Measurements from ENCODE around the gene PSMB1. TPM values are rescaled to one million over a fixed set of nuclear protein-coding genes. Genes with fewer than 3 reads are reported as not detected.

PSMB1 gene
- total and polyA plus RNA-seq, 9 of the 15 experiments (the other 6 are each of a cell fraction or from before 2014, with no cell fraction given): 447 to 2,953 (median 884) TPM

DNA sequence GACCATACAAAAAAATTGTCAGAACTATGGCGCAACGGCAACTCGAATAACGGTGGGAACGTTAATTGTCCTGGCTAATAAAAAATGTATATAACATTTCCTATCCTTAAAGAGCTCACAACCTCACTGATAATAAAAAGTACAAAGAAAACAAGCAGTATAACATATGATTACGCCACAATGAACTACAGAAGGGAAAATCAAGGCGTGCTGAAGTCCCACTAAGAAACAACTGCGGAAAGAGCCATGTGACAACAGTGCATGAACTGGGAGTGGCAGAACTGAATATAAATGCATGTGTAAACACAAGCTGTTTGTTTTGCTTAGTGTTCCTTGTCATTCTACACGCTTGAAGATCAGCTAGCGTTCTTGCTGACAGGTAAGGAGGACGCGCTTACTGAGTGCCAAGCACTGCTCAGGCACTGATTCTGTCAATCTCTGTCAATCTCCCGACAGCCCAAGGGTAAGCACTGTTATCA lies 466 bp upstream of the PSMB1 start (continued):
- TF ChIP-seq ZC3H4 (CRISPR knock-in tag; IDR thresholded peaks at IDR 0.05; ENCODE audit: borderline replicate concordance) (0 out of 2 replicates have a peak, but pooled peaks have one; percentile 30), CBFB (CRISPR knock-in tag; IDR thresholded peaks at IDR 0.05) (no peak; the same call in 1 of the 2 replicates), NR0B1 (IDR thresholded peaks at IDR 0.05; ENCODE audit: partially characterized antibody) (no peak), CTCFL (IDR thresholded peaks at IDR 0.05; ENCODE audit: borderline replicate concordance, insufficient read depth, low read depth, low read length, poor library complexity, severe bottlenecking) (no peak), GTF3C2 (IDR thresholded peaks at IDR 0.05; ENCODE audit: borderline replicate concordance, extremely low read depth, insufficient read length) (no peak), FOXA3 (CRISPR knock-in tag; conservative IDR thresholded peaks at IDR 0.05 in 1 of 2, IDR thresholded peaks at IDR 0.05 in 1 of 2) (0 out of 4 replicates have a peak, but pooled peaks of 1 of the 2 experiments have one; percentile 40), ZBTB7A (IDR thresholded peaks at IDR 0.05; ENCODE audit: borderline replicate concordance, control insufficient read depth, low read depth, low read length) (no peak), TSC22D4 (tag; IDR thresholded peaks at IDR 0.05) (no peak), ILK (tag; IDR thresholded peaks at IDR 0.05; ENCODE audit: borderline replicate concordance, low read depth) (no peak), MLX (CRISPR knock-in tag; conservative IDR thresholded peaks at IDR 0.05) (0 out of 4 replicates have a peak, but pooled peaks of 1 of the 2 experiments have one; percentile 70), ZFPM2 (CRISPR knock-in tag; IDR thresholded peaks at IDR 0.05) (0 out of 2 replicates have a peak, but pooled peaks have one; percentile 72), TAL1 (IDR thresholded peaks at IDR 0.05) (no peak; the same call in 1 of the 2 replicates), HDGF (IDR thresholded peaks at IDR 0.05) (no peak), RBM15 (IDR thresholded peaks at IDR 0.05; ENCODE audit: insufficient read depth, low read length) (no peak), SMARCA4 (IDR thresholded peaks at IDR 0.05) (peak; percentile 30; the same call in 1 of the 2 replicates), ZNF584 (CRISPR knock-in tag; IDR thresholded peaks at IDR 0.05; ENCODE audit: low read depth) (no peak), SMAD3 (CRISPR knock-in tag; conservative IDR thresholded peaks at IDR 0.05) (no peak), XRCC3 (IDR thresholded peaks at IDR 0.05) (no peak)
- TF ChIP-seq, protein P1, sequence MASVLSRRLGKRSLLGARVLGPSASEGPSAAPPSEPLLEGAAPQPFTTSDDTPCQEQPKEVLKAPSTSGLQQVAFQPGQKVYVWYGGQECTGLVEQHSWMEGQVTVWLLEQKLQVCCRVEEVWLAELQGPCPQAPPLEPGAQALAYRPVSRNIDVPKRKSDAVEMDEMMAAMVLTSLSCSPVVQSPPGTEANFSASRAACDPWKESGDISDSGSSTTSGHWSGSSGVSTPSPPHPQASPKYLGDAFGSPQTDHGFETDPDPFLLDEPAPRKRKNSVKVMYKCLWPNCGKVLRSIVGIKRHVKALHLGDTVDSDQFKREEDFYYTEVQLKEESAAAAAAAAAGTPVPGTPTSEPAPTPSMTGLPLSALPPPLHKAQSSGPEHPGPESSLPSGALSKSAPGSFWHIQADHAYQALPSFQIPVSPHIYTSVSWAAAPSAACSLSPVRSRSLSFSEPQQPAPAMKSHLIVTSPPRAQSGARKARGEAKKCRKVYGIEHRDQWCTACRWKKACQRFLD (CRISPR knock-in tag; IDR thresholded peaks at IDR 0.05): 0 out of 2 replicates have a peak, but pooled peaks have one; percentile 3

Measured in K562 (cell line).